Measurements from ENCODE around the gene CTPS2. TPM values are rescaled to one million over a fixed set of nuclear protein-coding genes. Genes with fewer than 3 reads are reported as not detected.

The CTPS2 gene
- polyA plus RNA-seq, 3 donors = 1.4 to 3.4 (median 2.8) TPM

DNA sequence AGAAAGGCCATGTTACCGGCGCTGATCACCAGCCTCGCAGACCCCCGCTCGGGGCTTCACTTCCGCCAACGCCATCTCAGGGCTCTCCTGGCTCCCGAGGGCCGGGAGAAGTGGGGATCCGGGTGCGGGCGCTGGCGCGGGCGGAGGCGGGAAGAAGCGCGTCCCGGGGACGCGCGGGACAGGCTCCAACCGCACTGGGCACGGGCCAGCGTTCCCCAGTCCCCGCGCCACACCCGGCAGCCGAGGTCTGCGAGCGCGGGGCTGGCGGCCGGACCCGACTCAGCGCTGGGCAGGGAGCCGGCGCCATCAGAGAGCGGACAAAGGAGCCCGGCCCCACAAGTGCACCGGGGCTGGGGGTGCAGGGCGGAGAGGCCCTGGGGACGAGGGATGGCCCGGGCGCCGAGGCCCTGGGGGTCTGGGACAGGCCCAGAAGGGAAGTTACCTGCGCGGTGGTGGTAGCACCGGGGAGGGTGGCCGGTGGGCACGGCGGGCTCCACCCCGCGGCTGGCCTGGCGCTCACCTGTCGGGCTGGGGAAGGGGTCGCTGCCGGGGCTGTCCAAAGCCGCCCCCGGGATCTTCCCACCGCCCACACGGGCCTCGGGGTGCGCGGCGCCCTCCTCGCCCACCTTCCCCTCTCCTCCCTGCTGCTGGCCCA lies 449 bp downstream of the CTPS2 start:
- Mint-ChIP-seq H3K4me3 (peak overlapping the region; percentile 90 to 91), H3K27ac (peak overlapping the region in 4 of 7 donors; percentile 76 to 85 (median 82)), H3K9me3 (peaks cover 0 to 7% (median 0%) of the 10 kb centered on the region in 7 donors), H3K27me3 (ENCODE audit: low read depth in 3 of 3) (peaks cover 0 to 43% (median 2%) of the 10 kb centered on the region in 3 donors), H3K36me3 (peaks cover 3 to 8% of the 10 kb centered on the region in 2 donors), H3K4me1 (peaks cover 15% of the 10 kb centered on the region)
- peaks cover 11 to 12% of the 10 kb centered on the region in 2 donors for H3K4me1 ChIP-seq (ENCODE audit: control insufficient read depth in 1 of 2, insufficient read depth in 2 of 2, low read length in 2 of 2)
- no peaks in the 10 kb centered on the region for H3K9me3 ChIP-seq (replicated peaks in 1 of 2; ENCODE audit: control insufficient read depth in 1 of 2, insufficient read depth in 1 of 2, low read length in 2 of 2)
- peak overlapping the region; percentile 25 to 69 for H3K27ac ChIP-seq (ENCODE audit: low read depth in 1 of 2, low read length in 2 of 2)
- TF ChIP-seq, protein P1, sequence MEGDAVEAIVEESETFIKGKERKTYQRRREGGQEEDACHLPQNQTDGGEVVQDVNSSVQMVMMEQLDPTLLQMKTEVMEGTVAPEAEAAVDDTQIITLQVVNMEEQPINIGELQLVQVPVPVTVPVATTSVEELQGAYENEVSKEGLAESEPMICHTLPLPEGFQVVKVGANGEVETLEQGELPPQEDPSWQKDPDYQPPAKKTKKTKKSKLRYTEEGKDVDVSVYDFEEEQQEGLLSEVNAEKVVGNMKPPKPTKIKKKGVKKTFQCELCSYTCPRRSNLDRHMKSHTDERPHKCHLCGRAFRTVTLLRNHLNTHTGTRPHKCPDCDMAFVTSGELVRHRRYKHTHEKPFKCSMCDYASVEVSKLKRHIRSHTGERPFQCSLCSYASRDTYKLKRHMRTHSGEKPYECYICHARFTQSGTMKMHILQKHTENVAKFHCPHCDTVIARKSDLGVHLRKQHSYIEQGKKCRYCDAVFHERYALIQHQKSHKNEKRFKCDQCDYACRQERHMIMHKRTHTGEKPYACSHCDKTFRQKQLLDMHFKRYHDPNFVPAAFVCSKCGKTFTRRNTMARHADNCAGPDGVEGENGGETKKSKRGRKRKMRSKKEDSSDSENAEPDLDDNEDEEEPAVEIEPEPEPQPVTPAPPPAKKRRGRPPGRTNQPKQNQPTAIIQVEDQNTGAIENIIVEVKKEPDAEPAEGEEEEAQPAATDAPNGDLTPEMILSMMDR (IDR thresholded peaks at IDR 0.05) = no peak
- peak overlapping the region; percentile 80 for H3K4me2 ChIP-seq (replicated peaks; ENCODE audit: extremely low read depth, low read length, poor library complexity, severe bottlenecking)
- peak in 1 of 3 donors; percentile 3 for DNase-seq
- H2AFZ ChIP-seq (ENCODE audit: insufficient read depth, low read depth, low read length, poor library complexity, severe bottlenecking) = peak overlapping the region; percentile 86
- peak overlapping the region; percentile 48 to 82 (median 64) for H3K4me3 ChIP-seq (replicated peaks in 1 of 3; ENCODE audit: low read depth in 2 of 3, low read length in 3 of 3)
- H4K20me1 ChIP-seq (ENCODE audit: insufficient read depth, low read length) = no peaks in the 10 kb centered on the region
- peaks cover 0 to 3% of the 10 kb centered on the region in 2 donors for H3K27me3 ChIP-seq (ENCODE audit: control insufficient read depth in 2 of 2, insufficient read depth in 2 of 2, low read length in 2 of 2)
- H3K9ac ChIP-seq (ENCODE audit: insufficient read depth, low read length, poor library complexity, severe bottlenecking) = peak overlapping the region; percentile 70
- WGBS (ENCODE audit: insufficient coverage) = under 1% methylated on average over 47 of the region's 67 CpGs
- no peaks in the 10 kb centered on the region for H3K36me3 ChIP-seq (replicated peaks in 1 of 2; ENCODE audit: control insufficient read depth in 1 of 2, insufficient read depth in 2 of 2, low read length in 2 of 2)
- intact Hi-C loops (cut with micrococcal nuclease) = loop anchor here in 1 of 2 donors (10.0 kb wide), 1 partner anchor 1037 kb away; no protein-coding TSS in a partner anchor
- no peaks in the 10 kb centered on the region for H3K79me2 ChIP-seq (ENCODE audit: insufficient read depth, low read length)

DNA sequence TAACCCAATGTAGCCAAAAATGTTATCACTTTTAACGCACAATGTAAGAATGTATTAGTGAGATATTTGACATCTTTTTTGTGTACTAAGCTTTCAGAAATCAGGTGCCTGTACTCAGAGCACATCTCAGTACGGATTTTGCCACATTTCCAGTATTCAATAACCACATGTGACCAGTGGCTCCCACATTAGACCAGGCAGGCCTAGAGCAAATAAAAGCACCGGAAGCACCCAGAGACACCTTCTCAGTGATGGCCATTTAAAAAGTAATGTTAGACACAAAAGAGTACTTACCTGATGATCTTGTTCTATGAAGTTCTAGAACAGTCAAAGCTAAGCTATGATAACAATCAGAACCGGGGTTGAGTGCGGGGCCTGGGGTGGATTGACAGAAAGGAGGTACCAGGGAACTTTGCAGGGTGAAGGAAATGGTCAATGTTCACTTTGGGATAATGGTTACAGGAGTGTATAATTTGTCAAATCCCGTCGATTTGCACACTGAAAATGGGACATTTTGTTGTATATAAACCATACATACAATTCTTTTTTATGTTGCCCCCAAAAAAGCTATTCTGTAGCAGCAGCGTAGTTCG lies 1.2 kb downstream of the CTPS2 start:
- H3K27me3 ChIP-seq (ENCODE audit: control insufficient read depth in 2 of 2, insufficient read depth in 2 of 2, low read length in 2 of 2) = peaks cover 0 to 3% of the 10 kb centered on the region in 2 donors
- H3K4me3 Mint-ChIP-seq = peak overlapping the region; percentile 67 to 75
- H3K9ac ChIP-seq (ENCODE audit: insufficient read depth, low read length, poor library complexity, severe bottlenecking) = peak overlapping the region; percentile 70
- no peak for DNase-seq
- peaks cover 11 to 12% of the 10 kb centered on the region in 2 donors for H3K4me1 ChIP-seq (ENCODE audit: control insufficient read depth in 1 of 2, insufficient read depth in 2 of 2, low read length in 2 of 2)
- no peaks in the 10 kb centered on the region for H3K36me3 ChIP-seq (replicated peaks in 1 of 2; ENCODE audit: control insufficient read depth in 1 of 2, insufficient read depth in 2 of 2, low read length in 2 of 2)
- peak overlapping the region; percentile 48 to 82 (median 64) for H3K4me3 ChIP-seq (replicated peaks in 1 of 3; ENCODE audit: low read depth in 2 of 3, low read length in 3 of 3)
- H3K4me2 ChIP-seq (replicated peaks; ENCODE audit: extremely low read depth, low read length, poor library complexity, severe bottlenecking) = peak overlapping the region; percentile 80
- H3K27me3 Mint-ChIP-seq (ENCODE audit: low read depth in 3 of 3) = peaks cover 0 to 44% (median 2%) of the 10 kb centered on the region in 3 donors
- H3K9me3 ChIP-seq (replicated peaks in 1 of 2; ENCODE audit: control insufficient read depth in 1 of 2, insufficient read depth in 1 of 2, low read length in 2 of 2) = no peaks in the 10 kb centered on the region
- H3K36me3 Mint-ChIP-seq = peaks cover 3 to 8% of the 10 kb centered on the region in 2 donors
- intact Hi-C loops (cut with micrococcal nuclease) = loop anchor here in 1 of 2 donors (10.0 kb wide), 1 partner anchor 1037 kb away; no protein-coding TSS in a partner anchor
- WGBS (ENCODE audit: insufficient coverage) = no CpG with 5 or more reads among the region's 9 CpGs
- H2AFZ ChIP-seq (ENCODE audit: insufficient read depth, low read depth, low read length, poor library complexity, severe bottlenecking) = peak overlapping the region; percentile 86
- TF ChIP-seq, protein P1 (IDR thresholded peaks at IDR 0.05) = no peak
- peak overlapping the region in 2 of 7 donors; percentile 13 to 16 for H3K27ac Mint-ChIP-seq
- peaks cover 0 to 9% (median 0%) of the 10 kb centered on the region in 7 donors for H3K9me3 Mint-ChIP-seq
- H3K4me1 Mint-ChIP-seq = peaks cover 15% of the 10 kb centered on the region
- no peaks in the 10 kb centered on the region for H4K20me1 ChIP-seq (ENCODE audit: insufficient read depth, low read length)
- peak overlapping the region in 1 of 2 donors; percentile 69 for H3K27ac ChIP-seq (ENCODE audit: low read depth in 1 of 2, low read length in 2 of 2)
- H3K79me2 ChIP-seq (ENCODE audit: insufficient read depth, low read length) = no peaks in the 10 kb centered on the region

All from CD14-positive monocyte (primary cell).